Hepatocyte (in vitro differentiated cells): ENCODE results near the gene MRGPRF. TPM values are rescaled to one million over a fixed set of nuclear protein-coding genes. Genes with fewer than 3 reads are reported as not detected.
A peak's percentile ranks its signal among the peaks of the same experiment; 100 is the strongest.

Experiments used
- DNase-seq: peaks from one replicate; pipeline ENCODE4 v3.0.0-alpha.2; 2016; ENCODE audit warnings: low spot score
- H2AFZ ChIP-seq: fragments of 200-600 bp; sonication (generic); 2 replicates; pipeline ENCODE4 v1.6.0; 2016; ENCODE audit warnings: antibody characterized with exemption, mild to moderate bottlenecking
- H3K27ac ChIP-seq: fragments of 200-600 bp; sonication (generic); 2 replicates; pipeline ENCODE4 v1.5.1; 2016; ENCODE audit warnings: mild to moderate bottlenecking
- H3K27me3 ChIP-seq: fragments of 200-600 bp; sonication (generic); 2 replicates; pipeline ENCODE4 v1.6.1; 2016
- H3K36me3 ChIP-seq: fragments of 200-600 bp; sonication (generic); replicated peaks from 2 replicates; pipeline ENCODE4 v1.5.1; 2016; ENCODE audit warnings: low read depth; ENCODE audit not compliant: insufficient read depth
- H3K4me1 ChIP-seq: fragments of 200-600 bp; sonication (generic); 2 replicates; pipeline ENCODE4 v1.5.1; 2016; ENCODE audit warnings: mild to moderate bottlenecking, moderate library complexity; ENCODE audit not compliant: insufficient read depth
- H3K4me2 ChIP-seq: fragments of 200-600 bp; sonication (generic); 2 replicates; pipeline ENCODE4 v1.6.0; 2016
- H3K4me3 ChIP-seq: fragments of 200-600 bp; sonication (generic); 2 replicates; pipeline ENCODE4 v1.5.1; 2016; ENCODE audit warnings: mild to moderate bottlenecking
- H3K79me2 ChIP-seq: fragments of 200-600 bp; sonication (generic); 2 replicates; pipeline ENCODE4 v1.6.0; 2017; ENCODE audit warnings: mild to moderate bottlenecking
- H3K9me2 ChIP-seq: fragments of 200-600 bp; sonication (generic); replicated peaks from 2 replicates; pipeline ENCODE4 v1.6.0; 2017; ENCODE audit warnings: mild to moderate bottlenecking; ENCODE audit not compliant: insufficient read depth
- H3K9me3 ChIP-seq: fragments of 200-600 bp; sonication (generic); 2 replicates; pipeline ENCODE4 v1.5.1; 2016; ENCODE audit warnings: low read depth, mild to moderate bottlenecking
- H4K20me1 ChIP-seq: fragments of 200-600 bp; sonication (generic); 2 replicates; pipeline ENCODE4 v1.6.0; 2016; ENCODE audit warnings: mild to moderate bottlenecking; ENCODE audit not compliant: insufficient read depth, poor library complexity, severe bottlenecking
- EZH2 ChIP-seq: fragments of 200-600 bp; sonication (generic); IDR thresholded peaks from 2 replicates; pipeline ENCODE4 v1.6.1; 2016; ENCODE audit warnings: antibody characterized with exemption, mild to moderate bottlenecking, borderline replicate concordance
- EZH2phosphoT487 ChIP-seq: fragments of 200-600 bp; sonication (generic); IDR thresholded peaks from one replicate; pipeline ENCODE4 v1.6.1; 2018; ENCODE audit warnings: antibody characterized with exemption, mild to moderate bottlenecking, low read depth, moderate library complexity; ENCODE audit not compliant: unreplicated experiment, severe bottlenecking
- WGBS: methylation state at CpG from one replicate; pipeline ENCODE4 v1.1.6; 2016; ENCODE audit warnings: low lambda C conversion rate; ENCODE audit errors: missing lambda C conversion rate; 5-methylcytosine and 5-hydroxymethylcytosine counted together
- polyA plus RNA-seq: library from polyadenylated mRNA; unstranded; fragments of >200 nt; fragmentation: Nextera tagmentation; extraction: Ambion mirVana; gene quantifications from 2 replicates; pipeline ENCODE4 v1.2.1, GENCODE V29; 2016
- total RNA-seq: library from RNA; depleted of rRNA; stranded (reverse); fragments of >200 nt; gene quantifications from 2 replicates; pipeline ENCODE4 v1.2.3, GENCODE V29; 2014
- TF ChIP-seq, protein P1 (sequence below): fragments of 200-600 bp; sonication (generic); IDR thresholded peaks from 2 replicates; pipeline ENCODE4 v1.5.1; 2016; ENCODE audit warnings: antibody characterized with exemption, mild to moderate bottlenecking; ENCODE audit not compliant: poor library complexity

The MRGPRF gene
- total and polyA plus RNA-seq, 2 experiments from 2014 or later: 6.5 to 7.5 TPM

DNA sequence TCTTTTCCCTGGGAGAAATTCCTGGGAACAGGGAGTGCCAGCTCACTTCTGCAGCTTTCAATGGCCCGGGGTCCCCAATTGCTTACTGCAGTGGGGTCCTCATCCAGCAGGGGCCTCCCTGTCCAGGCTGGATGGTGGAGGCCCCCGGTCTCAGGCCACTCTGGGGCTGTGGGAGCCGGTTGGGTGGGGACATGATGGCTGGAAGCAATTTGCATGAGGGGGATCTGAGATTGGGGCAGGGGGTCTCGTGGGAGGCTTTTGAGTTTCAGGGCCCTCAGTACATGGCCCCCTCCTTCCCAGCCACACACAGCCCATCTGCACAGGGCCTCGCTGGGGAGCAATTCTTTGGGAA, 57.5 kb downstream of the MRGPRF start:
- no peak overlapping the region for H3K27ac ChIP-seq
- H3K36me3 ChIP-seq: no peaks in the 10 kb centered on the region
- H3K4me1 ChIP-seq: no peaks in the 10 kb centered on the region
- H3K9me2 ChIP-seq: no peaks in the 10 kb centered on the region
- no peaks in the 10 kb centered on the region for H3K27me3 ChIP-seq
- TF ChIP-seq, protein P1, sequence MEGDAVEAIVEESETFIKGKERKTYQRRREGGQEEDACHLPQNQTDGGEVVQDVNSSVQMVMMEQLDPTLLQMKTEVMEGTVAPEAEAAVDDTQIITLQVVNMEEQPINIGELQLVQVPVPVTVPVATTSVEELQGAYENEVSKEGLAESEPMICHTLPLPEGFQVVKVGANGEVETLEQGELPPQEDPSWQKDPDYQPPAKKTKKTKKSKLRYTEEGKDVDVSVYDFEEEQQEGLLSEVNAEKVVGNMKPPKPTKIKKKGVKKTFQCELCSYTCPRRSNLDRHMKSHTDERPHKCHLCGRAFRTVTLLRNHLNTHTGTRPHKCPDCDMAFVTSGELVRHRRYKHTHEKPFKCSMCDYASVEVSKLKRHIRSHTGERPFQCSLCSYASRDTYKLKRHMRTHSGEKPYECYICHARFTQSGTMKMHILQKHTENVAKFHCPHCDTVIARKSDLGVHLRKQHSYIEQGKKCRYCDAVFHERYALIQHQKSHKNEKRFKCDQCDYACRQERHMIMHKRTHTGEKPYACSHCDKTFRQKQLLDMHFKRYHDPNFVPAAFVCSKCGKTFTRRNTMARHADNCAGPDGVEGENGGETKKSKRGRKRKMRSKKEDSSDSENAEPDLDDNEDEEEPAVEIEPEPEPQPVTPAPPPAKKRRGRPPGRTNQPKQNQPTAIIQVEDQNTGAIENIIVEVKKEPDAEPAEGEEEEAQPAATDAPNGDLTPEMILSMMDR: no peak
- H3K9me3 ChIP-seq: no peaks in the 10 kb centered on the region
- H3K79me2 ChIP-seq: no peaks in the 10 kb centered on the region
- no peak for DNase-seq
- H3K4me3 ChIP-seq: no peak overlapping the region
- WGBS: 79% methylated on average over 5 of the region's 5 CpGs
- H4K20me1 ChIP-seq: no peaks in the 10 kb centered on the region
- no peak overlapping the region for H3K4me2 ChIP-seq
- no peak overlapping the region for H2AFZ ChIP-seq

DNA sequence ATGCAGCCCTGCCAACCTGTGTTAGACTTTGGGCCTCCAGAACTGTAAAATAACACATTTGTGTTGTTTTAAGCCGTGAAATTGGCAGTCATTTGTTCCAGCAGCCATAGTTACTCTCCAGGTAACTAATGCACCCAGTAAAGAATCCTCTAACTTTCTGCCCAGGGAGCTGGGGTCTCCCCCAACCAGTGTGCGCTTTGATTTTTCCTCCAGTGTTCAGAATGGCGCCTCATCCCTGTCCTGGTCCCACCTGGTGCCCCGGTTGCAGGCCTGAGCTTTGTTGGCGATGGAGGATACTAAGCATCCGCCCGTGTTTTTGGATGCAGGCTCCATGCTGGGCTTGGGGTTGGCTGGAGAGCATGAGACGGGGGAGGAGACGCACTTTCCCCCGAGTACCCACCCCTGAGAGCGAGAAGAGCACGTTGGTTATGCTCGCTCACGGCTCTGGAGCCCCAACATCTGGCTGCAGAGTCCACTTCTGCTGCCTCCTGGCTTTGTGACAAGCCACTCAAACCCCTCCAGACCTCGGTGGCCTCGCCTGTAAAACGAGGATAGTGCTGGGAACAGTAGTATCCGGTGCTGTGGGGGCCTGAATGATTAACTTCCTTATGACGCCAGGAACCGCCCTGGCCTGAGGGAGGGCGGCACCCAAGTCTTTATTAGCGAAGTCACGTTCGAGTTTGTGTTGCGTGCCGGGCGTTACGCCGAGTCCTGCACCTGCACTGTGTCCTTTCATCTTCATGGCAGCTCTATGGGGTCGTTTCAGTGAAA, 58.0 kb downstream of the MRGPRF start:
- Histone ChIP-seq H3K4me3 (no peak overlapping the region), H3K27ac (no peak overlapping the region), H3K9me3 (no peaks in the 10 kb centered on the region), H4K20me1 (no peaks in the 10 kb centered on the region), H3K27me3 (no peaks in the 10 kb centered on the region), H3K36me3 (no peaks in the 10 kb centered on the region), H3K79me2 (no peaks in the 10 kb centered on the region), H3K4me2 (no peak overlapping the region), H2AFZ (no peak overlapping the region), H3K4me1 (no peaks in the 10 kb centered on the region), H3K9me2 (no peaks in the 10 kb centered on the region)
- WGBS: 68% methylated on average over 30 of the region's 30 CpGs
- DNase-seq: peak; percentile 36
- TF ChIP-seq, protein P1: no peak
- no peak for TF ChIP-seq EZH2phosphoT487
- TF ChIP-seq EZH2: no peak

Other genes with a start within 250 kb of the MRGPRF start
- gene CPT1A, start 171.3 kb downstream of the MRGPRF start, total RNA-seq: 16.2 and 24.8 TPM in 2 replicates
- gene CPT1A, start 171.3 kb downstream of the MRGPRF start, polyA plus RNA-seq: 4.4 and 8.3 TPM in 2 replicates
- 28.8 and 34.9 TPM in 2 replicates for gene MRPL21, start 109.4 kb downstream of the MRGPRF start, total RNA-seq
- gene MRPL21, start 109.4 kb downstream of the MRGPRF start, polyA plus RNA-seq: 86.2 and 95.2 TPM in 2 replicates
- 7.7 and 12.4 TPM in 2 replicates for gene IGHMBP2, start 109.4 kb downstream of the MRGPRF start, total RNA-seq
- 13.5 and 19.9 TPM in 2 replicates for gene IGHMBP2, start 109.4 kb downstream of the MRGPRF start, polyA plus RNA-seq
- gene MRGPRD, start 32.3 kb downstream of the MRGPRF start, total RNA-seq: 0.32 TPM in 1 of 2 replicates, not detected in the other
- not detected in 2 replicates for gene MRGPRD, start 32.3 kb downstream of the MRGPRF start, polyA plus RNA-seq
- gene TPCN2, start 35.7 kb upstream of the MRGPRF start, total RNA-seq: 12.9 and 16.6 TPM in 2 replicates
- gene TPCN2, start 35.7 kb upstream of the MRGPRF start, polyA plus RNA-seq: 18.8 and 21.3 TPM in 2 replicates
- 0.40 and 0.70 TPM in 2 replicates for gene SMIM38, start 142.7 kb upstream of the MRGPRF start, total RNA-seq
- gene SMIM38, start 142.7 kb upstream of the MRGPRF start, polyA plus RNA-seq: 0.64 TPM in 1 of 2 replicates, not detected in the other